Peyer's patch (tissue), 4 donors: ENCODE measurements around the gene C6orf141. TPM values are rescaled to one million over a fixed set of nuclear protein-coding genes. Genes with fewer than 3 reads are reported as not detected.
A peak's percentile ranks its signal among the peaks of the same experiment; 100 is the strongest.

Experiments
- DNase-seq, 3 donors: peaks; one replicate each; pipeline ENCODE4 v3.0.0-alpha.2; 2017 to 2019
- H3K27ac ChIP-seq, 4 donors: fragments of 200-600 bp; sonication (generic); one replicate each; pipeline ENCODE4 v1.5.1; 2016 to 2019
- H3K27me3 ChIP-seq, 2 donors: fragments of 200-600 bp; sonication (generic); one replicate each; pipeline ENCODE4 v1.5.1; 2019
- H3K36me3 ChIP-seq, 3 donors: fragments of 200-600 bp; sonication (generic); one replicate each; pipeline ENCODE4 v1.5.1; 2016 to 2019
- H3K4me1 ChIP-seq, 4 donors: fragments of 200-600 bp; sonication (generic); one replicate each; pipeline ENCODE4 v1.5.1; 2016 to 2019
- H3K4me3 ChIP-seq, 4 donors: fragments of 200-600 bp; sonication (generic); 1 replicate in 3 of 4; 2 replicates in 1 of 4; pipeline ENCODE4 v1.5.1; 2016 to 2019; ENCODE audit warnings: mild to moderate bottlenecking in 1 of 4
- H3K9me3 ChIP-seq, 4 donors: fragments of 200-600 bp; sonication (generic); one replicate each; pipeline ENCODE4 v1.5.1; 2016 to 2019; ENCODE audit warnings: mild to moderate bottlenecking in 1 of 4
- CTCF ChIP-seq, 6 experiments: fragments of 450-650 bp in 4 of 6; fragments of 200-600 bp in 2 of 6; sonication (generic) in 1 of 6; IDR thresholded peaks; one replicate each; pipeline ENCODE4 v1.5.1; 2017 to 2019; ENCODE audit warnings: antibody characterized with exemption in 6 of 6, mild to moderate bottlenecking in 3 of 6, moderate library complexity in 1 of 6
- POLR2A ChIP-seq, 2 donors: fragments of 450-650 bp; IDR thresholded peaks; one replicate each; pipeline ENCODE4 v1.5.1; 2017; ENCODE audit warnings: antibody characterized with exemption in 2 of 2, mild to moderate bottlenecking in 2 of 2, moderate library complexity in 2 of 2
- total RNA-seq, 4 donors: library from RNA; depleted of rRNA; stranded (reverse); fragments of >200 nt; gene quantifications; one replicate each; pipeline ENCODE4 v1.1.0, GENCODE V29; 2016

Gene C6orf141
- total RNA-seq, 4 donors from 2014 or later: 4.9 to 8.6 (median 8.2) TPM; not detected in 1

DNA sequence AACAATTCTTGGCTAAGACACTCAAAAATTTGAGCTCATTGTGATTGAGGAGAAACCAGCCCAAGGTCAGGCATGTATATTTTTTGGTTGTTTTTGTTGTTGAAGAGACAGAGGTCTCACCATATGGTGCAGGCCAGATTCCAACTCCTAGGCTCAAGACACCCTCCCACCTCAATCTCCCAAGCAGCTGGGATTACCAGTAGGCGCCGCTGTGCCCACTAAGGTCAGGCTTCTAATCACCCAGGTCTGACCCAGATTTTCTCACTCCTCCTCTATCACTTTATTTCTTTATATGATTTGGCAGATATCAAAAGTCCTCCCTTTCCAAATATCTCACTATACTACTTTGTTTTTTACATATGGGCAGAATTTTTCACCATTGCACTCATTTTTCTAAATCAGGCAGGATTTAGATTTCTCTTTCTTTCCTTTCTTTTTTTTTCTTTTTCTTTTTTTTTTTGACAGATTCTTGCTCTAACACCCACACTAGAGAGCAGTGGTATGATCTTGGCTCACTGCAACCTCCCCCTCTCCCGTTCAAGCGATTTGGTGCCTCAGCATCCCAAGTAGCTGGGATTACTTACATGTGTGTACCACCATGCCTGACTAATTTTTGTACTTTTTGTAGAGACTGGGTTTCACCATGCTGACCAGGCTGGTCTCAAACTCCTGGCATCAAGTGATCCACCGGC is 1.7 kb upstream of the C6orf141 start:
- Histone ChIP-seq H3K27me3 (no peaks in the 10 kb centered on the region), H3K4me3 (no peak overlapping the region), H3K36me3 (no peaks in the 10 kb centered on the region), H3K9me3 (no peaks in the 10 kb centered on the region), H3K27ac (no peak overlapping the region), H3K4me1 (peaks cover 0 to 16% (median 2%) of the 10 kb centered on the region in 4 donors)
- no peak for TF ChIP-seq CTCF (IDR thresholded peaks at IDR 0.05)
- TF ChIP-seq POLR2A (IDR thresholded peaks at IDR 0.05): no peak
- no peak for DNase-seq

DNA sequence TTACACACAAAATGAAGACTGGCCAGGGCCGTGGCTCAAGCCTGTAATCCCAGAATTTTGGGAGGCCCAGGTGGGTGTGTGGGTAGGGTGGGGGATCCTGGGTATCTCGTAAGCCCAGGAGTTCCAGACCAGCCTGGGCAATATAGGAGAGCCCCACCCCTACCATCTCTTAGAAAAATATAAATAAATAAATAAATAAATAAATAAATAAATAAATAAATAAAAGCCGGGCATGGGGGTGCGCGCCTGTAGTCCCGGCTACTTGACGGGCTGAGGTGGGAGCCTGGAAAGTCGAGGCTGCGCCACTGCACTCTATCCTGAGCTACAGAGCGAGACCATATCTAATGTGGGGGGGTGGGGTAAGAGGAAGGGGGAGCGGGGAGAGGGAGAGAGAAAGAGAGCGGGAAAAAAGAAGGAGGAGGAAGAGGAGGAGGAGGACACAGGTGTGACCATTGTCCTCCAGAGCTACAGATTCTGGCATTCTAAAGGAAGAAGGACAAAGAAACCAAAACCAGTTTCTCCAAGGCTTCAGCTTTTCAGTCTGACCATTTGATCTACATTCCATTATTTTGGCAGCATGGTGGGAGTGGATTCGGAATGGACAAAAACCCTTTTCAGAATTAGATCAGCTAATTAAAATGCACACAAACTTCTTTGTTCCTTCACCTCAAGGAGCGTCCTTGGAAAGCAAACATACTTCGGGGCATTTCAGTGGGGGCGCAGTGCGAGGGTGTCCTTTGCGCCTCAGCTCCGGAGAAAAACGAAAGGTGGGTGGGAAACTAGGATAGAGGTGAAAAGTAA is 577 bp upstream of the C6orf141 start:
- Histone ChIP-seq H3K4me3 (peak overlapping the region in 2 of 4 donors; percentile 56 to 65), H3K4me1 (peaks cover 0 to 16% (median 2%) of the 10 kb centered on the region in 4 donors), H3K27me3 (no peaks in the 10 kb centered on the region), H3K27ac (no peak overlapping the region), H3K9me3 (no peaks in the 10 kb centered on the region), H3K36me3 (no peaks in the 10 kb centered on the region)
- TF ChIP-seq POLR2A (IDR thresholded peaks at IDR 0.05): no peak
- no peak for TF ChIP-seq CTCF (IDR thresholded peaks at IDR 0.05)
- DNase-seq: no peak

- Histone ChIP-seq H3K4me3 (peak overlapping the region; percentile 16 to 65 (median 42)), H3K27me3 (no peaks in the 10 kb centered on the region), H3K36me3 (no peaks in the 10 kb centered on the region), H3K4me1 (peaks cover 0 to 16% (median 2%) of the 10 kb centered on the region in 4 donors), H3K27ac (no peak overlapping the region), H3K9me3 (no peaks in the 10 kb centered on the region)
- peak in 1 of 3 donors; percentile 58 for DNase-seq
- no peak for TF ChIP-seq POLR2A (IDR thresholded peaks at IDR 0.05)
- TF ChIP-seq CTCF (IDR thresholded peaks at IDR 0.05): no peak
Observed at GRCh38 chr6:49551078-49551865, 804 bp downstream of the C6orf141 start.

DNA sequence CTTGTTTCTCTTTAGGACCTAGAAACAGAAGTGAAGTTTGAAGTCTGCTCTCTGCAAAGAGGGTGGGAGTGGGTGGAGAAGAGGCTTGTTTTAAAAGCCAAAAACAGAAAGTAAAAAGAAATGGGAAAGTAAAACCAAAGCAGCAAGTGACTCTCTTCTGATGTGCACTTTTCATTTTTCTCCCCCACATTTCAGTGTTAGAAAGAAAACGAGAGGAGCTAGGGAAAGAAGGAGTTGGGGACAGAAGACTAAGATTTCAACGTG is 1.3 kb downstream of the C6orf141 start:
- no peaks in the 10 kb centered on the region for H3K27me3 ChIP-seq
- peaks cover 0 to 16% (median 2%) of the 10 kb centered on the region in 4 donors for H3K4me1 ChIP-seq
- no peak overlapping the region for H3K27ac ChIP-seq
- TF ChIP-seq CTCF (IDR thresholded peaks at IDR 0.05) (no peak), POLR2A (IDR thresholded peaks at IDR 0.05) (no peak)
- no peaks in the 10 kb centered on the region for H3K9me3 ChIP-seq
- H3K4me3 ChIP-seq: peak overlapping the region in 2 of 4 donors; percentile 56 to 65
- H3K36me3 ChIP-seq: no peaks in the 10 kb centered on the region
- DNase-seq: no peak

GRCh38 chr6:49552596-49552995 is 2.1 kb downstream of the C6orf141 start:
- Histone ChIP-seq H3K27ac (no peak overlapping the region), H3K4me1 (peaks cover 0 to 16% (median 2%) of the 10 kb centered on the region in 4 donors), H3K27me3 (no peaks in the 10 kb centered on the region), H3K36me3 (no peaks in the 10 kb centered on the region), H3K4me3 (no peak overlapping the region), H3K9me3 (no peaks in the 10 kb centered on the region)
- TF ChIP-seq POLR2A (IDR thresholded peaks at IDR 0.05): no peak
- DNase-seq: no peak
